Naive thymus-derived CD4-positive, alpha-beta T cell (primary cell): ENCODE results near the gene TBC1D2. TPM values are rescaled to one million over a fixed set of nuclear protein-coding genes. Genes with fewer than 3 reads are reported as not detected.

ENCODE experiments used
- ATAC-seq: fragments of 150-1000 bp; cut with Tn5 transposase; 2 replicates; pipeline ENCODE4 v1.10.0; 2021; ENCODE audit warnings: mild to moderate bottlenecking, moderate library complexity
- CTCF ChIA-PET: fragments of 350-600 bp; sonication (Branson Sonifier 250); formaldehyde crosslinking; loops from one replicate; lab custom pipeline; 2021; ENCODE audit warnings: antibody characterized with exemption; lab: Charles Lee
- POLR2A ChIA-PET: fragments of 350-600 bp; sonication (Branson Sonifier 250); formaldehyde crosslinking; loops from one replicate; lab custom pipeline; 2021; ENCODE audit warnings: antibody characterized with exemption, inconsistent platforms; lab: Charles Lee
- DNase-seq, 9 donors: peaks; one replicate each; pipeline versions ENCODE4 v3.0.0 to v3.0.0-alpha.2; 2020 to 2022; ENCODE audit warnings: mixed read lengths in 1 of 9
- H3K27ac ChIP-seq: one replicate; pipeline ENCODE4 v1.7.0; 2013; ENCODE audit warnings: mild to moderate bottlenecking, low read depth, low read length, moderate library complexity
- H3K27me3 ChIP-seq, 2 donors: one replicate each; pipeline ENCODE4 v1.7.0; 2013; ENCODE audit warnings: low read length in 2 of 2, mild to moderate bottlenecking in 2 of 2, moderate library complexity in 2 of 2; ENCODE audit not compliant: control insufficient read depth in 2 of 2, insufficient read depth in 2 of 2
- H3K36me3 ChIP-seq, 3 experiments: 1 replicate in 2 of 3; 2 replicates in 1 of 3; pipeline ENCODE4 v1.7.0; 2013; ENCODE audit warnings: low read length in 3 of 3, mild to moderate bottlenecking in 3 of 3, moderate library complexity in 1 of 3; ENCODE audit not compliant: insufficient read depth in 3 of 3, control insufficient read depth in 2 of 3
- H3K4me1 ChIP-seq, 2 donors: one replicate each; pipeline ENCODE4 v1.7.0; 2013; ENCODE audit warnings: low read length in 2 of 2, mild to moderate bottlenecking in 2 of 2, moderate library complexity in 1 of 2; ENCODE audit not compliant: control insufficient read depth in 2 of 2, insufficient read depth in 2 of 2
- H3K4me3 ChIP-seq: 2 replicates; pipeline ENCODE4 v1.7.0; 2013; ENCODE audit warnings: mild to moderate bottlenecking, low read length
- H3K9me3 ChIP-seq, 3 experiments: 1 replicate in 2 of 3; 2 replicates in 1 of 3; pipeline ENCODE4 v1.7.0; 2013; ENCODE audit warnings: low read length in 3 of 3; ENCODE audit not compliant: control insufficient read depth in 2 of 3
- H3K27ac Mint-ChIP-seq, 9 donors: one replicate each; pipeline ENCODE4 v1.8.0; 2020 to 2022; ENCODE audit warnings: mixed read lengths in 9 of 9, mild to moderate bottlenecking in 8 of 9, moderate library complexity in 5 of 9, inconsistent platforms in 2 of 9
- H3K27me3 Mint-ChIP-seq, 5 donors: one replicate each; pipeline ENCODE4 v1.8.0; 2021 to 2022; ENCODE audit warnings: mixed read lengths in 5 of 5, mild to moderate bottlenecking in 1 of 5
- H3K36me3 Mint-ChIP-seq, 5 donors: one replicate each; pipeline ENCODE4 v1.8.0; 2020 to 2022; ENCODE audit warnings: mixed read lengths in 5 of 5, mild to moderate bottlenecking in 3 of 5, inconsistent platforms in 1 of 5
- H3K4me1 Mint-ChIP-seq, 7 donors: one replicate each; pipeline ENCODE4 v1.8.0; 2020 to 2022; ENCODE audit warnings: mixed read lengths in 7 of 7, mild to moderate bottlenecking in 3 of 7, inconsistent platforms in 1 of 7
- H3K4me3 Mint-ChIP-seq, 10 donors: one replicate each; pipeline ENCODE4 v1.8.0; 2020 to 2022; ENCODE audit warnings: mild to moderate bottlenecking in 10 of 10, mixed read lengths in 10 of 10, moderate library complexity in 6 of 10, inconsistent platforms in 2 of 10
- H3K9me3 Mint-ChIP-seq, 11 donors: one replicate each; pipeline ENCODE4 v1.8.0; 2020 to 2022; ENCODE audit warnings: mixed read lengths in 11 of 11, mild to moderate bottlenecking in 4 of 11, inconsistent platforms in 1 of 11, moderate library complexity in 1 of 11
- intact Hi-C, 2 donors: fragments of 100-400 bp; cut with micrococcal nuclease; formaldehyde crosslinking; loops; one replicate each; pipeline ENCODE4 v1.15.1; 2023
- polyA plus RNA-seq, 2 donors: library from polyadenylated mRNA; unstranded; fragments of 300-500 nt; fragmentation: Illumina TruSeq; gene quantifications; one replicate each; pipeline ENCODE4 v1.2.3, GENCODE V29; 2021
- total RNA-seq, 6 experiments: library from RNA in 5 of 6; stranded (reverse) in 5 of 6; gene quantifications; 1 replicate in 5 of 6; 2 replicates in 1 of 6; pipeline ENCODE4 v1.2.3 and lab custom pipeline; 2021 to 2026

Gene TBC1D2
- total and polyA plus RNA-seq, 7 experiments from 2014 or later: 3.3 to 16.6 (median 8.8) TPM

DNA sequence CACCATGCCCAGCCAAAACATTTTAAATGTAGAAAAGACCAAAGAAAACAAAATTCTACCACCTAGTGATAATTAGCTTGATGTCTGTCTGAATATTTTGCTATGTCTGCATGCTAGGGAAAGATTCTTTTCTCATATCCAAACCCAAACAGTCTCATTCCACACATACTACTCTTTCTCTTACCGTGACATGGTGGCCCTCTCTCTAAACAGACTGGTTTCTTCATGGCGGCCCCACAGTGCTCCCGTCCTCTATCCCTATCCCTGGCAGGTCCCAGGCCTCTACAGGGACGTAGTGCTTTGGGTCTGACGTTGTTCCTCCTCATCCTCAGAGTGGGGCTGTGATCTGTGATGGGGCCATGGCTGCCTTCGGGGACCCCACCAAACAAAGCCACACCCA, 71.1 kb downstream of the TBC1D2 start:
- Mint-ChIP-seq H3K4me1 (peaks cover 10 to 69% (median 49%) of the 10 kb centered on the region in 7 donors), H3K27me3 (peaks cover 0 to 5% (median 0%) of the 10 kb centered on the region in 5 donors), H3K36me3 (peaks cover 0 to 14% (median 0%) of the 10 kb centered on the region in 5 donors), H3K9me3 (no peaks in the 10 kb centered on the region), H3K4me3 (no peak overlapping the region), H3K27ac (peak overlapping the region in 2 of 9 donors; percentile 17 to 22)
- H3K36me3 ChIP-seq: peaks cover 0 to 5% (median 0%) of the 10 kb centered on the region in 3 experiments
- no peaks in the 10 kb centered on the region for H3K27me3 ChIP-seq
- POLR2A ChIA-PET: no interaction called here
- no peak overlapping the region for H3K27ac ChIP-seq
- DNase-seq: no peak
- CTCF ChIA-PET: interaction anchor here (0.6 kb wide), 1 partner anchor 383 kb away, joined by 3 read pairs; no protein-coding TSS in a partner anchor
- H3K4me1 ChIP-seq: peaks cover 7 to 10% of the 10 kb centered on the region in 2 donors
- no peak overlapping the region for H3K4me3 ChIP-seq
- intact Hi-C loops: no loop called here
- no peak for ATAC-seq
- H3K9me3 ChIP-seq: no peaks in the 10 kb centered on the region

DNA sequence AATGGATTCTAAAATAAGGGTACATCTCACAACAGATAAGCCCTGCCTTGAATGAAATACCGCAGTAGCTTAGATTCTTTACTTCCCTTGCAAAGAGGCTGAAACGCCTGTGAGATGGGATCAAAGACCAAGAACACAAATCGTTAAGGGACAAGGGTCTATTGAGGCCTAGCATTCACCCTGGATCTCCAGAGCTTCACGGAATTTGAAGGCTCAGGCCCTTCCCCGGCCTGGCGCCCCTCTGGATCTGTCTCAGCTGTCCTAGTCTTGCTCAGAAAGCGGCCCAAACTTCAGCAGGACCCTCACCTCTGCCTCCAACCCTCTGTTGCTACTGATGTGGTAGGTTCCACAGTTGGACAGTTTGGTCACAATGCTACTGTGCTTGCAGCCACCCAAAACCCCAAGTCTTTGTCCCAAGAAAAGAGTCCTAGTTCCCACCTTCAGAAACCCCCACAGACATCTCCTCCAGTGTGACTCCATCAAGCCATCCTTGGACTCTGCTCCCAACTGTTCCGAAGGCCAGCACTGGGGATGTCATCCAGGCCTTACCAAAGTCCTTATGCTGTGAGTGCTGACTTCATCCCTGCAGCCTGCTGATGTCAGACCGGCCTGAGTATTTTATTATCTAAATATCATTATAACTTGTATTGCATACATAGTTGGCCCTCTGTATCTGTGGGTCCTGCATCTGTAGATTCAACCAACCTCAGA, 72.4 kb downstream of the TBC1D2 start:
- DNase-seq: no peak
- ChIA-PET CTCF (interaction anchor here (0.6 kb wide), 2 partner anchors 76 to 108 kb away, joined by 3 to 5 read pairs; no protein-coding TSS in a partner anchor), POLR2A (no interaction called here)
- Histone ChIP-seq H3K4me3 (no peak overlapping the region), H3K36me3 (peaks cover 0 to 5% (median 0%) of the 10 kb centered on the region in 3 experiments), H3K9me3 (no peaks in the 10 kb centered on the region), H3K4me1 (peaks cover 0 to 5% of the 10 kb centered on the region in 2 donors), H3K27ac (no peak overlapping the region), H3K27me3 (no peaks in the 10 kb centered on the region)
- H3K9me3 Mint-ChIP-seq: no peaks in the 10 kb centered on the region
- H3K4me1 Mint-ChIP-seq: peaks cover 6 to 66% (median 44%) of the 10 kb centered on the region in 7 donors
- no peaks in the 10 kb centered on the region for H3K27me3 Mint-ChIP-seq
- peak overlapping the region in 1 of 9 donors; percentile 64 for H3K27ac Mint-ChIP-seq
- H3K4me3 Mint-ChIP-seq: no peak overlapping the region
- intact Hi-C loops: no loop called here
- ATAC-seq: no peak
- H3K36me3 Mint-ChIP-seq: peaks cover 0 to 11% (median 0%) of the 10 kb centered on the region in 5 donors

DNA sequence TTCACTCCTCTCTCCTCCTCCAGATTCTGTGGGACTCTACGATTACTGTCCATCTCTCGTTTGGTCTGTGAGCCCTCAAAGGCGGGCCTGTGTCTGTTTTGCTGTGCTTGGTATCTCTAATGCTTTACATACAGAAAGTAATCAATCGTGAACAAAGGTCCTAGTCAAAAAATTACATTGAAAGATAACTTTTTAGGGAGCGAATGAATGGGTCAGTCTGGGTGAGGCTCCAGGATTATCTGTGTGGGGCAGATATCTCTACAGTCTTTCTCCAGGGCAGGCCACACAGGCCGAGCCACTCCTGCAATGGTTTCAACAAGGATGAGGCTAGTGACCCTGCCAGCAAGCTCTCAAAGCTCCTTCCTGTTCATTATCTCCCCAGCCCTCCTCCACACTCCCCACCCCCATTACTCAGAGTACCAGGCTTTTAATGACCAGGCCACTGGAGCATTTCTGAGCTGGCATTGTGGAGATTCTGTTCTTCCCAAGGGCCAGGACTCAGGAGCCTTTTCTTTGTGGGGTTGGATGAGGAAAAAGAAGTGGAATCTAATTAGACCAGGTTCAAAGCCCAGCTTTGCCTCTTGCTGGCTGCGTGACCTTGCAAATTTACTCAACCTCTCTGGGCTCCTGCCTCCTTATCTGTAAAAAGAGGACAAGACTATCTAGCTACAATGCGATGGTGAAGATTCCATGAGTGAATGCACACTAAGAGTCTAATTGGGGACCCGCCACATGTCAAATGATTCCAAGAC, 73.2 kb downstream of the TBC1D2 start:
- no peak overlapping the region for H3K27ac ChIP-seq
- ChIA-PET POLR2A (interaction anchor here (0.6 kb wide), 2 partner anchors 10 to 74 kb away, joined by 3 read pairs; no protein-coding TSS in a partner anchor), CTCF (interaction anchor here (0.6 kb wide), 2 partner anchors 77 to 107 kb away, joined by 3 to 5 read pairs; no protein-coding TSS in a partner anchor)

GRCh38 chr9:98181746-98182068, 73.7 kb downstream of the TBC1D2 start:
- Mint-ChIP-seq H3K27me3 (no peaks in the 10 kb centered on the region), H3K36me3 (peaks cover 0 to 11% (median 0%) of the 10 kb centered on the region in 5 donors), H3K4me1 (peaks cover 6 to 60% (median 38%) of the 10 kb centered on the region in 7 donors), H3K4me3 (no peak overlapping the region), H3K27ac (peak overlapping the region in 3 of 9 donors; percentile 25 to 81 (median 39)), H3K9me3 (no peaks in the 10 kb centered on the region)
- CTCF ChIA-PET: no interaction called here
- H3K9me3 ChIP-seq: no peaks in the 10 kb centered on the region
- H3K4me1 ChIP-seq: peaks cover 0 to 5% of the 10 kb centered on the region in 2 donors
- DNase-seq (no peak), ATAC-seq (no peak)
- H3K27ac ChIP-seq: no peak overlapping the region
- no peaks in the 10 kb centered on the region for H3K27me3 ChIP-seq
- no peak overlapping the region for H3K4me3 ChIP-seq
- POLR2A ChIA-PET: interaction anchor here (0.6 kb wide), 1 partner anchor 10 kb away, joined by 3 read pairs; no protein-coding TSS in a partner anchor
- peaks cover 0 to 5% (median 0%) of the 10 kb centered on the region in 3 experiments for H3K36me3 ChIP-seq
- intact Hi-C loops: no loop called here

More for the DNA sequence above, 73.2 kb downstream of the TBC1D2 start:
- H3K4me1 Mint-ChIP-seq: peaks cover 6 to 59% (median 38%) of the 10 kb centered on the region in 7 donors
- intact Hi-C loops: no loop called here
- H3K4me3 Mint-ChIP-seq: no peak overlapping the region
- Histone ChIP-seq H3K4me1 (peaks cover 0 to 5% of the 10 kb centered on the region in 2 donors), H3K9me3 (no peaks in the 10 kb centered on the region), H3K36me3 (peaks cover 0 to 5% (median 0%) of the 10 kb centered on the region in 3 experiments), H3K27me3 (no peaks in the 10 kb centered on the region), H3K4me3 (no peak overlapping the region)
- DNase-seq (no peak), ATAC-seq (no peak)
- peak overlapping the region in 2 of 9 donors; percentile 25 to 39 for H3K27ac Mint-ChIP-seq
- H3K36me3 Mint-ChIP-seq: peaks cover 0 to 11% (median 0%) of the 10 kb centered on the region in 5 donors
- no peaks in the 10 kb centered on the region for H3K9me3 Mint-ChIP-seq
- H3K27me3 Mint-ChIP-seq: no peaks in the 10 kb centered on the region

DNA sequence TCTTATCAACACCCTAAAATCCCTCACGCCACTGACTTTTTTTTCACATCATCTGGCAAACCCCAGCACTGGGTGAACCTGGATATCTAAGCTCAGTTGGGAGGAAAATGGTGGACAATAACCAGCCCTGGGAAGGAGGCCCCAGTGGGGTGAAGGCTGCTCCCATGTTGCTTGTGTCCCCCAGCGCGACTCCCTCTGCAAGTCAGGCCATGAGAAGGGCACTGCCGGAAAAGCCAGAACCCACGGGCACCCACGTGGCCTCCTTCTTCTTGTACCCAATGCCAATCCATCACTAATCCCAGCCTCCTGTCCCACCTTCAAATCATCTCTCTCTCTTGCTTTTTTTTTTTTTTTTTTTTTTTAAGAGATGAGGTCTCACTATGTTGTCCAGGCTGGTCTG, 74.5 kb downstream of the TBC1D2 start:
- no peak overlapping the region for H3K27ac Mint-ChIP-seq
- no peak overlapping the region for H3K4me3 ChIP-seq
- H3K27ac ChIP-seq: no peak overlapping the region
- H3K4me3 Mint-ChIP-seq: no peak overlapping the region
- no peaks in the 10 kb centered on the region for H3K9me3 Mint-ChIP-seq
- H3K27me3 ChIP-seq: no peaks in the 10 kb centered on the region
- ChIA-PET CTCF (no interaction called here), POLR2A (interaction anchor here (0.8 kb wide), 1 partner anchor 120 kb away, joined by 3 read pairs; no protein-coding TSS in a partner anchor)
- H3K4me1 ChIP-seq: peaks cover 0 to 5% of the 10 kb centered on the region in 2 donors
- peaks cover 6 to 63% (median 39%) of the 10 kb centered on the region in 7 donors for H3K4me1 Mint-ChIP-seq
- H3K36me3 Mint-ChIP-seq: peaks cover 0 to 11% (median 0%) of the 10 kb centered on the region in 5 donors
- DNase-seq (no peak), ATAC-seq (no peak)
- peaks cover 0 to 5% (median 0%) of the 10 kb centered on the region in 3 experiments for H3K36me3 ChIP-seq
- peaks cover 0 to 3% (median 0%) of the 10 kb centered on the region in 5 donors for H3K27me3 Mint-ChIP-seq
- intact Hi-C loops: no loop called here
- H3K9me3 ChIP-seq: no peaks in the 10 kb centered on the region
